OCI-LY1 (cell line): ENCODE data around the gene CLPTM1L.

Experiments
- H2AFZ ChIP-seq: fragments of 200-600 bp; sonication (generic), shearing (Covaris generic); 2 replicates; pipeline ENCODE4 v1.6.0; 2014; ENCODE audit warnings: antibody characterized with exemption, mild to moderate bottlenecking, low read length
- H3F3A ChIP-seq: fragments of 200-600 bp; sonication (generic), shearing (Covaris generic); 2 replicates; pipeline ENCODE4 v1.6.0; 2014; ENCODE audit warnings: mild to moderate bottlenecking, antibody characterized with exemption, low read length, moderate library complexity; ENCODE audit not compliant: insufficient read depth
- H3K27ac ChIP-seq: fragments of 200-600 bp; sonication (generic); 2 replicates; pipeline ENCODE4 v1.5.1; 2014; ENCODE audit warnings: low read length, mixed run types, mild to moderate bottlenecking, low read depth; ENCODE audit not compliant: poor library complexity, severe bottlenecking
- H3K27me3 ChIP-seq: fragments of 200-600 bp; sonication (generic); 2 replicates; pipeline ENCODE4 v1.6.0; 2014; ENCODE audit warnings: antibody characterized with exemption, mild to moderate bottlenecking, low read length, moderate library complexity; ENCODE audit not compliant: insufficient read depth
- H3K36me3 ChIP-seq: fragments of 200-600 bp; sonication (generic); 2 replicates; pipeline ENCODE4 v1.6.1; 2014; ENCODE audit warnings: mild to moderate bottlenecking, antibody characterized with exemption, low read length, moderate library complexity, mixed read lengths; ENCODE audit not compliant: insufficient read depth
- H3K4me1 ChIP-seq: fragments of 200-600 bp; sonication (generic); 2 replicates; pipeline ENCODE4 v1.5.1; 2014; ENCODE audit warnings: mild to moderate bottlenecking, low read length, moderate library complexity; ENCODE audit not compliant: insufficient read depth, severe bottlenecking
- H3K4me2 ChIP-seq: fragments of 200-600 bp; sonication (generic), shearing (Covaris generic); 2 replicates; pipeline ENCODE4 v1.6.1; 2014; ENCODE audit warnings: low read length
- H3K4me3 ChIP-seq: fragments of 200-600 bp; sonication (generic); 2 replicates; pipeline ENCODE4 v1.5.1; 2014; ENCODE audit warnings: low read length, low read depth, mild to moderate bottlenecking, mixed read lengths; ENCODE audit not compliant: poor library complexity, severe bottlenecking
- H3K79me2 ChIP-seq: fragments of 200-600 bp; shearing (Covaris generic); 2 replicates; pipeline ENCODE4 v1.6.1; 2016; ENCODE audit warnings: mixed run types, low read length, mixed read lengths; ENCODE audit not compliant: insufficient read depth
- H3K9ac ChIP-seq: fragments of 200-600 bp; sonication (generic), shearing (Covaris generic); 2 replicates; pipeline ENCODE4 v1.6.1; 2014; ENCODE audit warnings: mild to moderate bottlenecking, low read length, mixed read lengths
- H3K9me2 ChIP-seq: fragments of 200-600 bp; sonication (generic), shearing (Covaris generic); 2 replicates; pipeline ENCODE4 v1.6.1; 2014; ENCODE audit warnings: low read depth, mild to moderate bottlenecking, low read length, mixed read lengths
- H3K9me3 ChIP-seq: fragments of 200-600 bp; shearing (Covaris generic); 2 replicates; pipeline ENCODE4 v1.6.1; 2014; ENCODE audit warnings: low read length, mixed read lengths
- H4K20me1 ChIP-seq: fragments of 200-600 bp; sonication (generic), shearing (Covaris generic); 2 replicates; pipeline ENCODE4 v1.6.0; 2016; ENCODE audit warnings: mild to moderate bottlenecking, low read length; ENCODE audit not compliant: insufficient read depth
- CTCF ChIP-seq: fragments of 200-600 bp; sonication (generic), shearing (Covaris generic); IDR thresholded peaks from 2 replicates; pipeline ENCODE4 v1.5.1; 2017; ENCODE audit warnings: mild to moderate bottlenecking, antibody characterized with exemption, low read length, moderate library complexity, mixed read lengths
- EZH2 ChIP-seq: fragments of 200-600 bp; sonication (generic), shearing (Covaris generic); IDR thresholded peaks from 2 replicates; pipeline ENCODE4 v1.8.0; 2017; ENCODE audit warnings: borderline replicate concordance, mixed run types, mild to moderate bottlenecking, antibody characterized with exemption, low read length, moderate library complexity, mixed read lengths

CLPTM1L gene

GRCh38 chr5:1316588-1317340 is 28.1 kb downstream of the CLPTM1L start:
- Histone ChIP-seq H2AFZ (no peak overlapping the region), H3K27me3 (no peaks in the 10 kb centered on the region), H3K4me2 (peak overlapping the region; percentile 79), H3F3A (peaks cover 18% of the 10 kb centered on the region), H3K9ac (peak overlapping the region; percentile 62), H3K27ac (peak overlapping the region; percentile 100), H3K79me2 (no peaks in the 10 kb centered on the region), H4K20me1 (no peaks in the 10 kb centered on the region), H3K9me3 (no peaks in the 10 kb centered on the region; the same call in 1 of the 2 replicates), H3K36me3 (peaks cover 46% of the 10 kb centered on the region), H3K4me3 (peak overlapping the region; percentile 54), H3K4me1 (peaks cover 61% of the 10 kb centered on the region), H3K9me2 (no peaks in the 10 kb centered on the region)
- TF ChIP-seq CTCF (no peak), EZH2 (no peak)

GRCh38 chr5:1315709-1316587 is 29.0 kb downstream of the CLPTM1L start:
- H3K27me3 ChIP-seq = no peaks in the 10 kb centered on the region
- peaks cover 18% of the 10 kb centered on the region for H3F3A ChIP-seq
- H3K27ac ChIP-seq = peak overlapping the region; percentile 100
- H4K20me1 ChIP-seq = no peaks in the 10 kb centered on the region
- peak overlapping the region; percentile 79 for H3K4me2 ChIP-seq
- H3K36me3 ChIP-seq = peaks cover 38% of the 10 kb centered on the region
- TF ChIP-seq CTCF (no peak), EZH2 (no peak)
- H3K9ac ChIP-seq = peak overlapping the region; percentile 81
- H3K4me1 ChIP-seq = peaks cover 61% of the 10 kb centered on the region
- H3K4me3 ChIP-seq = peak overlapping the region; percentile 54
- H3K79me2 ChIP-seq = no peaks in the 10 kb centered on the region
- H2AFZ ChIP-seq = no peak overlapping the region
- peaks cover 6% of the 10 kb centered on the region; the same call in 1 of the 2 replicates for H3K9me3 ChIP-seq
- no peaks in the 10 kb centered on the region for H3K9me2 ChIP-seq

GRCh38 chr5:1315018-1315708 is 29.7 kb downstream of the CLPTM1L start:
- H3K27me3 ChIP-seq = no peaks in the 10 kb centered on the region
- TF ChIP-seq EZH2 (no peak), CTCF (no peak)
- peaks cover 18% of the 10 kb centered on the region for H3F3A ChIP-seq
- peak overlapping the region; percentile 79 for H3K4me2 ChIP-seq
- H3K9ac ChIP-seq = peak overlapping the region; percentile 81
- peaks cover 14% of the 10 kb centered on the region; the same call in 1 of the 2 replicates for H3K9me3 ChIP-seq
- no peak overlapping the region for H2AFZ ChIP-seq
- no peaks in the 10 kb centered on the region for H3K79me2 ChIP-seq
- H3K36me3 ChIP-seq = peaks cover 30% of the 10 kb centered on the region
- peak overlapping the region; percentile 100 for H3K27ac ChIP-seq
- H3K4me3 ChIP-seq = peak overlapping the region; percentile 54
- no peaks in the 10 kb centered on the region for H4K20me1 ChIP-seq
- no peaks in the 10 kb centered on the region for H3K9me2 ChIP-seq
- peaks cover 61% of the 10 kb centered on the region for H3K4me1 ChIP-seq
